Naive B cell (primary cell): ENCODE measurements around the gene CCT5. TPM values are rescaled to one million over a fixed set of nuclear protein-coding genes. Genes with fewer than 3 reads are reported as not detected.
"Not testable (repeated sequence)": the region's sequence is repeated elsewhere in the genome, so short reads cannot be mapped to it uniquely, and the experiment has no call there.

ENCODE experiments used
- ATAC-seq, 2 donors: fragments of 150-1000 bp; cut with Tn5 transposase; 2 replicates each; pipeline ENCODE4 v1.10.0; 2021; ENCODE audit warnings: low read depth in 2 of 2, mild to moderate bottlenecking in 2 of 2, moderate library complexity in 2 of 2
- DNase-seq: peaks from one replicate; pipeline ENCODE4 v3.0.0; 2022
- H3K27ac Mint-ChIP-seq, 6 donors: one replicate each; pipeline ENCODE4 v1.8.0; 2020 to 2022; ENCODE audit warnings: mild to moderate bottlenecking in 6 of 6, mixed read lengths in 6 of 6, moderate library complexity in 5 of 6, inconsistent platforms in 2 of 6
- H3K27me3 Mint-ChIP-seq, 3 donors: one replicate each; pipeline ENCODE4 v1.8.0; 2021 to 2022; ENCODE audit warnings: mixed read lengths in 3 of 3, mild to moderate bottlenecking in 1 of 3
- H3K36me3 Mint-ChIP-seq, 2 donors: one replicate each; pipeline ENCODE4 v1.8.0; 2020 to 2022; ENCODE audit warnings: mixed read lengths in 2 of 2, inconsistent platforms in 1 of 2, mild to moderate bottlenecking in 1 of 2
- H3K4me1 Mint-ChIP-seq, 3 donors: one replicate each; pipeline ENCODE4 v1.8.0; 2020 to 2022; ENCODE audit warnings: mixed read lengths in 3 of 3, inconsistent platforms in 1 of 3, mild to moderate bottlenecking in 1 of 3, moderate library complexity in 1 of 3
- H3K4me3 Mint-ChIP-seq, 8 donors: one replicate each; pipeline ENCODE4 v1.8.0; 2020 to 2022; ENCODE audit warnings: mild to moderate bottlenecking in 8 of 8, mixed read lengths in 8 of 8, moderate library complexity in 8 of 8, inconsistent platforms in 2 of 8
- H3K9me3 Mint-ChIP-seq, 7 donors: one replicate each; pipeline ENCODE4 v1.8.0; 2020 to 2022; ENCODE audit warnings: mixed read lengths in 7 of 7, mild to moderate bottlenecking in 5 of 7, inconsistent platforms in 2 of 7, moderate library complexity in 1 of 7
- polyA plus RNA-seq, 6 donors: library from polyadenylated mRNA; unstranded; fragments of 300-500 nt; fragmentation: Illumina TruSeq; gene quantifications; one replicate each; pipeline ENCODE4 v1.2.3, GENCODE V29; 2021; ENCODE audit warnings: low read depth in 6 of 6

The CCT5 gene
- polyA plus RNA-seq, 6 donors from 2014 or later: 139 to 227 (median 190) TPM

- ATAC-seq (no peak), DNase-seq (no peak)
- Mint-ChIP-seq H3K27ac (no peak overlapping the region), H3K4me1 (peaks cover 7 to 10% (median 7%) of the 10 kb centered on the region in 3 donors), H3K36me3 (peaks cover 0 to 8% of the 10 kb centered on the region in 2 donors), H3K27me3 (peaks cover 15 to 35% (median 30%) of the 10 kb centered on the region in 3 donors), H3K4me3 (no peak overlapping the region), H3K9me3 (no peaks in the 10 kb centered on the region)
These were observed 53.7 kb downstream of the CCT5 start for GRCh38 chr5:10303699-10304170.

GRCh38 chr5:10304932-10305331 lies 54.9 kb downstream of the CCT5 start:
- H3K36me3 Mint-ChIP-seq: peaks cover 0 to 8% of the 10 kb centered on the region in 2 donors
- no peak for DNase-seq
- H3K27me3 Mint-ChIP-seq: peaks cover 15 to 40% (median 37%) of the 10 kb centered on the region in 3 donors
- H3K4me3 Mint-ChIP-seq: peak overlapping the region in 1 of 8 donors; percentile 27
- peaks cover 7 to 10% (median 7%) of the 10 kb centered on the region in 3 donors for H3K4me1 Mint-ChIP-seq
- no peaks in the 10 kb centered on the region for H3K9me3 Mint-ChIP-seq
- no peak for ATAC-seq
- H3K27ac Mint-ChIP-seq: no peak overlapping the region

DNA sequence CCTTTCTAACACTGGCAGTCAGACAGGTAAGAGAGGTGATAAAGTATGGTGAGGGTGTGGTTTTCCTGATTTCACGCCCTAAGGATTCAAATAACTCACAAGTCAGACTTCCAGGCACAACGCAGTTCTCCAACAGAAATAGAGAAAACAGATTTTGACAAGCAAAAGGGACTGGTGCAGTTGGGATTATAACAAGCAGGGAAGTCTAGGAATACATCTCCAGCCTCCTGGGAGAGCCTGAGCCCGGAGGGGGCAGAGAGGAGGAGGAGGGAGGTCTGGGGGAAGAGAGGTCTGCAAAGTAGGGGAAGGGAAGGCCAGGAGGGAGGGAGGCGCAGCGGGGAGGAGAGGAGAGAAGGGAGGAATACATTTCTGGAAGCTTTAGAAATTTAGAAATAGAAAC lies 56.0 kb downstream of the CCT5 start:
- H3K27ac Mint-ChIP-seq: no peak overlapping the region
- ATAC-seq (no peak), DNase-seq (no peak)
- peaks cover 0 to 8% of the 10 kb centered on the region in 2 donors for H3K36me3 Mint-ChIP-seq
- H3K27me3 Mint-ChIP-seq: peaks cover 15 to 43% (median 37%) of the 10 kb centered on the region in 3 donors
- H3K9me3 Mint-ChIP-seq: no peaks in the 10 kb centered on the region
- peak overlapping the region in 3 of 8 donors; percentile 29 to 72 (median 48) for H3K4me3 Mint-ChIP-seq
- H3K4me1 Mint-ChIP-seq: peaks cover 7 to 10% (median 7%) of the 10 kb centered on the region in 3 donors

DNA sequence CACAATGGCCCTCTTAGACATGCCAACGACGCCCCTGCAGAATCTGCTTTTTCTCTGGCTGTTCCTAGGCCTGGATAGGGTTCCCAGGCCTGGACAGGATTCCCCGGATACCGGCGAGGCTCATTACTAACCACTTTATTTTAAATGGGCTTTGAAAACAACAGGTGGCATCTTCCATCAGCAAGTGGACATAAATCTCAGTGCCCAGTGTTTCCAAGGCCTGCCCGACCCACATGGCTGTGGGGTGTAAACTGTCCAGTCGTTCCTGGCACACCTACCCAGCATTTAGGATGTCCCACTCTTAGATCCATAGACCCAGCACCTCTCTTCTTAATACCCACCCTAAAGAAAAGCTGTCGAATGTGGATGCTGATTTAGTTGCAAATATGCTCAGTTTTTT lies 56.7 kb downstream of the CCT5 start:
- Mint-ChIP-seq H3K4me3 (peak overlapping the region; percentile 41 to 89 (median 86)), H3K9me3 (no peaks in the 10 kb centered on the region), H3K27ac (no peak overlapping the region), H3K27me3 (peaks cover 19 to 50% (median 37%) of the 10 kb centered on the region in 3 donors), H3K4me1 (peaks cover 7 to 10% (median 7%) of the 10 kb centered on the region in 3 donors), H3K36me3 (peaks cover 0 to 8% of the 10 kb centered on the region in 2 donors)
- ATAC-seq (no peak), DNase-seq (no peak)

DNA sequence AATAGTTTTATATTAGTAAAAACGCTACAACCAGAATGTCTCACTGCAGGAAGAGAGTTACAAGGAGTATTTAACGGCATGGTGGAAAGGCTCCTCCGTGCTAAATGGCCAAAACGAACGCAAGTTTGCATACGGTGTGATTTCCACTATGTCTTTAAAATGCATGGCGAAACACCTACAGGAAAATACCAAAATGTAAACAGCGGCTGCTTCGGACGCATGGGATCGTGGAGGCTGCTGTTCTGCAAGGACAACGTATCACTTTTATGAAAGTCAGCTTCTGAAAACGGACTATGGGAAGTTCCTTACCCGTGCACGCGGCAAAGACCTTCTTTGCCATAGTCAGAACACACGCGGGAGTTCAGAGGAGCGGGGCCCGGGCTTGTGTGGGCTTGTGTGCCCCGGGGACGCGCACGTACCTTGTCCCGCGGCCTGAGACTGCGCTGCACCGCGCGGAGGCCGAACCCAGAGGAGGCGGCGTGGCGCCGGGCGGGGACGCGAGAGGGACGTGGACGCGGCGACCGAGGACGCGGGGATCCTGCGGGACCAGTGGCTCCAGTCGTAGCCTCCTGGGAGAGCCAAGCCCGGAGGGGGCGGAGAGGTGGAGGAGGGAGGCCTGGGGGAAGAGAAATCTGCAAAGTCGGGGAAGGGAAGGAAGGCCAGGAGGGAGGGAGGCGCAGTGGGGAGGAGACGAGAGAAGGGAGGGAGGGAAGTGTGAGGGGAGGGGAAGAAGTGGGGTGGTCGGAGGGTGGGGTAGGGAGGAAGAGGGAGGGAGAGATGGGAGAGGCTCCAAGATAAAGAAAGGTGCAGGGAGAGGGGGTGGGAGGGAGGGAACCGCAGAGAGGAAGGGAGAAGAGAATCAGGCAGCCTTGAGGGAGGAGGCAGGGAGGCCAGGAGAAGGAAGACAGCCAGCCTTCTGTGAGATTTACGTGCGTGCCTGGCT lies 57.4 kb downstream of the CCT5 start, which contains the start of gene CMBL:
Gene CMBL (minus strand): TSS at position 697 of the 943 bp plus-strand sequence. CDS start 17,140 bp downstream, outside the sequence.
- ATAC-seq (peak; percentile 79 to 80), DNase-seq (peak; percentile 7)
- Mint-ChIP-seq H3K4me1 (peaks cover 7 to 10% (median 7%) of the 10 kb centered on the region in 3 donors), H3K27ac (no peak within 1 kb of the TSS), H3K4me3 (peak within 1 kb of the TSS; percentile 48 to 89 (median 87)), H3K9me3 (no peaks in the 10 kb centered on the region), H3K36me3 (peaks cover 0 to 8% of the 10 kb centered on the region in 2 donors), H3K27me3 (peaks cover 20 to 53% (median 37%) of the 10 kb centered on the region in 3 donors)

DNA sequence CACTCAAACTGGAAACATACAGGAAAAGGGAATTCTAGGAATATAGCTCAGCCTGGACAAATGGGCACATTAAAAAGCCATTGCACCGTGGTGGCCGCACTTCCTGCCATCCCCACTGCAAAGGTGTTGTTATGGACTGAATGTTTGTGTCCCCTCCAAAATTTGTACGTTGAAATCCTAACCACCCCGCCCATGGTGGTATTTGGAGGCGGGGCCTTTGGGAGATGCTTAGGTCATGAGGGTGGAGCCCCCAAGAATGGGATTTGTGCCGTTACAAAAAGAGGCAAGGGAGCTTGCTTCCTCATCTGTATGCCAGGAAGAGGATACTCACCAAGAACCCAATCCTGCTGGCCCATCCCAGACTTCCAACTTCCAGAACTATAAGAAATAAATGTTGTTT lies 58.8 kb downstream of the CCT5 start:
- H3K27me3 Mint-ChIP-seq: peaks cover 25 to 53% (median 37%) of the 10 kb centered on the region in 3 donors
- DNase-seq (no peak), ATAC-seq (no peak)
- no peak overlapping the region for H3K27ac Mint-ChIP-seq
- H3K4me3 Mint-ChIP-seq: peak overlapping the region in 6 of 8 donors; percentile 7 to 80 (median 40)
- peaks cover 7 to 10% (median 7%) of the 10 kb centered on the region in 3 donors for H3K4me1 Mint-ChIP-seq
- H3K9me3 Mint-ChIP-seq: no peaks in the 10 kb centered on the region
- H3K36me3 Mint-ChIP-seq: peaks cover 0 to 8% of the 10 kb centered on the region in 2 donors

DNA sequence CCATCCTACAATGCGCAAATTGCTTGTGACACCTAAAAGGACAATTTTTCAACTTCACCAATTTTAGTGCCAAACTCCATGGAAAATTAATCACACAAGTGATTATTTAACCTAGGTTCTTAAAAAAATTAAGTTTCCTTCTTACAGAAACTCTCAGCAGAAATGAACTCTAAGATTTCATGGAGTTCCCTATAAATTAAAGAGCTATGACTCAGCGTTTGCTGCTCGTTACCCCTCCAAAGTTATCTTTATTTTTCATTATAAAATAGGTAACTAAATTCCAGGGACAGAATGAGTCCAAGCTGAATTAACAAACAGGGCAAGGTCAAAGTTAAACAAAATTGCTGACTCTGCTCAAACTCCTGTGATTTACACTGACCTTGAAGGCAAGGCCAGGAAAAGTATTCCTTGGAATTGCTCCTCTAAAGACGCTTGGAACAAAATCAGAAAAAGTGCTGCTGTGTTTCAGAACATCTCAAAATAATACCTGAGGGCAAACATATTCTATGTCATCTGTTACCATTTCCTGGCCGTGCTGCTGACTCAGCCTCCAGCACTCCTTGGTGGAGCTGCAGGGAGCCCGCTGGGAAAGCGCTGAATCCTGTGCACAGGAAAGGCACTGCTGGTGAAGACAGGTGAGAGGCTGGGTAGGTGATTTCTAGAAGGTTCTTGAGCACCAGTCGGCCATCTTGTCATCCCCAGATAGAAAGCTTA lies 60.1 kb downstream of the CCT5 start:
- no peaks in the 10 kb centered on the region for H3K9me3 Mint-ChIP-seq
- H3K36me3 Mint-ChIP-seq: peaks cover 0 to 8% of the 10 kb centered on the region in 2 donors
- H3K27ac Mint-ChIP-seq: no peak overlapping the region
- DNase-seq (no peak), ATAC-seq (no peak)
- no peak overlapping the region for H3K4me3 Mint-ChIP-seq
- peaks cover 21 to 48% (median 32%) of the 10 kb centered on the region in 3 donors for H3K27me3 Mint-ChIP-seq
- peaks cover 7 to 10% (median 7%) of the 10 kb centered on the region in 3 donors for H3K4me1 Mint-ChIP-seq

GRCh38 chr5:10310835-10311570 lies 60.9 kb downstream of the CCT5 start:
- not testable (repeated sequence) for H3K4me3 Mint-ChIP-seq, ATAC-seq, H3K9me3 Mint-ChIP-seq, H3K36me3 Mint-ChIP-seq, DNase-seq
- Mint-ChIP-seq H3K4me1 (peaks cover 7 to 10% (median 7%) of the 10 kb centered on the region in 3 donors), H3K27ac (peak overlapping the region in 1 of 6 donors; percentile 77), H3K27me3 (peaks cover 22 to 40% (median 29%) of the 10 kb centered on the region in 3 donors)

DNA sequence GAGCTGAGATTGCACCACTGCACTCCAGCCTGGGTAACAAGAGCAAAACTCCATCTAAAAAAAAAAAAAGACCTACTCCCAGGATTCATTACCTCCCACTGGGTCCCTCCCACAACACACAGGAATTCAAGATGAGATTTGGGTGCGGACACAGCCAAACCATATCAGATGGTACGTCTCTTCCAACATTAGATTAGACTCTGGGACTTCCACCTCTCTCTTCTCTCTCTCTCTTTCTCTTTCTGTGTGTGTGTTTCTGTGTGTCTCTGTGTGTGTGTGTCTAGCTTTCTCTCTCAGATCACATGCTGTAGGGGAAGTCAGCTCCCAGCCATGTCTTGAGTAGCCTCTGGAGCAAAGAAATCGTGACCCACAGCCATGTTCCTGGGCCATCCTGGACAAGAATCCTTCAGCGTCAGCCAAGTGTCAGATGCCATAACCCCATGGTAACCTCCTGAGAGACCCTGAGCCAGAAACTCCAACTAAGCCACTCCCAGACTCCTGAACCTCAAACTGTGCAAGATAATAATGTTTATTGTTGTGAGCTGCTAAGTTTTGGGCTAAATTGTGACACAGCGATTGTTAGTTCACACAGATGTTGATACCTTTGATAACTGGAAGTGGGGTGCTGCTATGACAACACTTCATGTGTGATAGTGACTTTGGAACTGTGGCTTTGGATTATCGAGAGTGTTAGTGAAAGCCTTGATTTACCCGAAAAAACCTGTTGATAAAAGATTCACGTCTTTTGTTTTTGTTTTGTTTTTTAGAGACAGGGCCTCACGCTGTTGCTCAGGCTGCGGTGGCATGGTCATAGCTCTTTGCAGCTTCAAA lies 61.7 kb downstream of the CCT5 start:
- peaks cover 7 to 8% (median 7%) of the 10 kb centered on the region in 3 donors for H3K4me1 Mint-ChIP-seq
- no peak overlapping the region for H3K4me3 Mint-ChIP-seq
- peaks cover 0 to 8% of the 10 kb centered on the region in 2 donors for H3K36me3 Mint-ChIP-seq
- ATAC-seq (no peak), DNase-seq (no peak)
- H3K9me3 Mint-ChIP-seq: no peaks in the 10 kb centered on the region
- peaks cover 20 to 34% (median 23%) of the 10 kb centered on the region in 3 donors for H3K27me3 Mint-ChIP-seq
- no peak overlapping the region for H3K27ac Mint-ChIP-seq

DNA sequence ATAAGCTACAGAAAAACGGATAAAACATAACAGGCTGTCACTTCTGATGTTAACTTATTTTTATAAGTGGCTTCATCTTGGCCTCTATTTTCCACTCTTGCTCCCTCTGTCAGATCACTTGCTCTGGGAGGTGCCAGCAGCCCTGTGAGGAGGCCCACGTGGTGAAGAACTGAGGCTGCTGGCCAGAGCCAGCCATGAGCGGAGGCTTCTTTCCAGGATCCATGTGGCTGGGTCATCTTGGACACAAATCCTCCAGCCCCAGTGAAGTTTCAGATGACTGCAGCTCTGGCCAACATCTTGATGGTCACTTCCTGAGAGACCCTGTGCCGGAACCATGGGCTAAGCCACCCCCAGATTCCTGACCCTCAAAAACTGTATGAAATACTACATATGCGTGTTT lies 65.1 kb downstream of the CCT5 start:
- ATAC-seq (no peak), DNase-seq (no peak)
- Mint-ChIP-seq H3K27me3 (peaks cover 5 to 31% (median 16%) of the 10 kb centered on the region in 3 donors), H3K36me3 (no peaks in the 10 kb centered on the region), H3K4me3 (no peak overlapping the region), H3K9me3 (no peaks in the 10 kb centered on the region), H3K27ac (no peak overlapping the region), H3K4me1 (no peaks in the 10 kb centered on the region)
